GM19372 (cell line): ENCODE results near the gene BCAP31.
"Not testable (repeated sequence)": the region's sequence is repeated elsewhere in the genome, so short reads cannot be mapped to it uniquely, and the experiment has no call there.

ENCODE experiments used
- ATAC-seq: cut with Tn5 transposase; IDR thresholded peaks from one replicate; pipeline ENCODE4 v1.9.1; 2021; ENCODE audit warnings: mild to moderate bottlenecking, low read depth, moderate library complexity; ENCODE audit not compliant: unreplicated experiment

Gene BCAP31

GRCh38 chrX:153719238-153719637 is 4.9 kb downstream of the BCAP31 start:
- ATAC-seq = no peak

DNA sequence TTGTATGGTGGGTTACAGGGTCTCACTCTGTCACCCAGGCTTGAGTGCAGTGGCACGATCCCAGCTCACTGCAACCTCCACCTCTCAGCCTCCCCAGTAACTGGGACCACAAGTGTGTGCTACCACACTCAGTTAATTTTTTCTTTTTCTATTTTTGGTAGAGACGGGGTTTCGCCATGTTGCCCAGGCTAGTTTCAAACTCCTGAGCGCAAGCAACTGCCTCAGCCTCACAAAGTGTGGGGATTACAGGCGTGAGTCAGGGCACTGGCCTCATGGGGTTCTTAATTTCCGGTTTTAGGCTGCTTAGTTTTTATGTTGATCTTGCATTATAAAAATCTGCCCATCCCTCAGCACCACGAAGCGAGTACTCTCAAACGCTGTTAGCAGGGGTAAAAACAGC is 6.7 kb downstream of the BCAP31 start:
- ATAC-seq = no peak

DNA sequence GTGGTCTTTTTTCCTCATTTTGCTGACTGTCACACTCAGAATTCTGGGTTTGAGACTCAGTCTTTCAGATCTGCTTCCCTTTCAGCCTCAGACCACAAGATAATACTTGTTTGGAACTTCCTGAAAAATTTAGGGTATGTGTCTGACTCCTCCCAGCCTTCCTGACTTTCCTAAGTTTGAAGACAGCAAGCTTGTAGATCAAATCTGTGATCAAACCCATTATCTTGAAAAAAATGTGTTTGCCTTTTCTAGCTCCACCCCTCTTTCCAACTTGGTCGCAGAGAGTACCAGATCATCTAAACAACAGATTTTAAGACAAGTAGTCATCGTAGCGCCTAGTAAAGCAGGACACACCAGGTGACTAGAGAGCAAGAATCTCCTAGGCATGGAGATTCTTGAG is 9.9 kb downstream of the BCAP31 start:
- ATAC-seq = no peak

DNA sequence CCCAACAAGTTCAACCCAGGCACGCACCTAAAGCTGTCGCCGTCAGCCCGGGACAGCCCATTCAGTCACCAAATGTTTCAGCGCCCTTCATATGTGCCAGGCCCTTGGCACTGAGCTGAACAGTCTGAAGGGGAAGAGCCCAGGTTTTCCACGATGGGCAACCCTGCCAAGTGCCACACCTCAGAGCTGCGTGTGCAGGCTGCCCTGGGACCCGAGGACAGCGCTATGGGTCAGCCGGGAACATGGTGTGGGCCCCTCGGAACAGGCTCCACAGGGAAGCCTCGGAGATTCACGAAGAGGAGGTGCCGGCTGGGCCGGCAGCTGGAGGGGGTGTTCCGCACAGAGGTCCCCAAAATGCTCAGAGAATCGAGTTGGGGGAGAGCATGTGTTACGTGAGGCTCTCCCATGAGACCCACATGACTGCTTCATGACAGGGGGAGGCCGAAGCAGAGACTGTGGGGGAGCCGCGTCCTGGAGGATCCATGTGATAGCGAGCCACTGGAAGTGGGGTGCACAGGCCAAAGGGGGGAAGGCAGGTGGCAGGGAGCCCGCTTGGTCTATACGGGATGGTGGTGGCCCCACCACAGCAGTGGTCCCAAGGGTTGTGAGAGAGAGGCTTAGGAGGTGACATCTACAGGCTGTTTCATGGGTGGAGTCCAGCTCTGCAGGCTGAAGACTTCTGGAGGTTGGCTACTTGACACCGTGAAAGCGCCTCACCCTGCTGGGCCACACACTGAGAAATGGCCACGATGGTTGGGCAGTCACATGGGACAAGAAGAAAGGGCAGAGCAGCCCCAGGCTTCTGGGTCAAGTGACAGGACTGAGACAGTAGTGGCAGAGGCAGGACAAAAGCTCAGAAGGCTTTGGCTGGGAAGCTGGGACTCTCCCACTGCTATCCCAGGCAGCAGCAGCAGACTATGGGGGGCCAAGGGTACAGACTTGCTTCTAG is 14.2 kb downstream of the BCAP31 start:
- no peak for ATAC-seq

DNA sequence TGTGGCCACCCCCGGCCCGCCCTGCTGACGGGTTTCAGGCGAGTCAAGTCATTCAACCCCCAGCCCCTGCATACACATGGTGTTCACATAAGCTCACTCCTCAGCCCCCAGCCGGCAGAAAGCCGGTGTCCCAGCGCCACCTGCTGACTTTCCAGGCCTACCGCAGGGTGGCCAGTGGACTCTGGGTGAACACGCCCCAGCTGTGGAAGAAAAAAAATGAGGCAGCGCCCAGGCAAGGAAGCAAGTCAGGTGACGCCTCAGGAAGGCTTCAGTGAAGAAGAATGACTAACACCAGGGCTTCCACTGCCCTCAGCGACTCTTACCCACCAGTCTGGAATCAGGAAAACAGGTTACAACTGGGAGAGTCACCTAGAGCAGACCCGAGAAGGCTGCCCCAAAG is 15.8 kb downstream of the BCAP31 start:
- no peak for ATAC-seq

DNA sequence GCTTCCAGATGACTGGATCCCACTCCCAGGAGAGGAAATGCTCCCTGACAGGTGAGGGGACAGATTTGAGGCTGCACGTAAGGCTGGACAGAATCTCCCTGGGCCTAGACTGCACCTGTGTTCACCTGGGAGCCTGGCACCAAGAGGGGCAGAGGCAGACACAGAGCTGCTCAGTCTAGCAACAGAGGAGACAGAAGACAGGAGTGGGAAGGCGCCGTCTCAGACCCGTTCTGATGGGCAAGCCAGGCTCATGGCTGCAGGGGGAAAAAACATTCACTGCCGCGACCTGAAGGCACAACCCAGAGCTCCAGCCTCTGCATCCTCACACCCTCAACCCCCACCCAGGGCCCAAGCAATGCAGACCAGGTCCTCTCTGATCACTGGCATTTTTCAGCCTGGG is 16.8 kb downstream of the BCAP31 start:
- no peak for ATAC-seq

- ATAC-seq = no peak
Measured at GRCh38 chrX:153706799-153707198, 17.4 kb downstream of the BCAP31 start.

DNA sequence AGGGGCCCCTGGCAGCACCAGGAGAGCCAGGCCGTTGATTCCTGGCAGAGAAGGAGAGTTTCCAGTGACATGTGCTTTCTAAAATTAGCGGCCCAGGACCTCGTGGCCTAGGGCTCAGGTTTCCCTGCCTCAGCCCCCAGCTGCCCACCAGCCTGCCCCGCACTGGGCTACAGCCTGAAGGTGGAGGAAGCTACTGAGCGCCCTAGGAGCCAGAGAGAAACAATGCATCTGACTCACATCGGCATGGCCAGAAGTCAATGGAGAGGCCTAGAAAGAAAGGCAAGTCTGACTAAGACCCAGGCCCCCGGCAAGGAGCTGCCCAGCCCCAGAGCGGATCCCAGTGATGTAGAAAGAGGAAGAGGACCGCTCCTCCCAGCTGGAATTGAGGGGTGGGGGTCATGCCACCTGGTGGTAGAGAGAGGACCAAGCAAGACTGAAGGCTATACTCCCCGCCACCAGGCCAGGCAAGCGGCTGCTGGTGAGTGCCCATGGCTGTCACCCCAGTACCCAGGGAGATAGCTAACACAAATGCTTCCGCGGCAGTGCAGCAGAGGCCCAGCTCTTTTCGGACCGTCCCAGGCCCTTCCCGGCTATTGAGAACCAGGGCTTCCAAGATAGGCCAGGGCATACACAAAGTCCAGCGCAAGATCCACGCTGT is 18.7 kb downstream of the BCAP31 start:
- ATAC-seq = not testable (repeated sequence)

DNA sequence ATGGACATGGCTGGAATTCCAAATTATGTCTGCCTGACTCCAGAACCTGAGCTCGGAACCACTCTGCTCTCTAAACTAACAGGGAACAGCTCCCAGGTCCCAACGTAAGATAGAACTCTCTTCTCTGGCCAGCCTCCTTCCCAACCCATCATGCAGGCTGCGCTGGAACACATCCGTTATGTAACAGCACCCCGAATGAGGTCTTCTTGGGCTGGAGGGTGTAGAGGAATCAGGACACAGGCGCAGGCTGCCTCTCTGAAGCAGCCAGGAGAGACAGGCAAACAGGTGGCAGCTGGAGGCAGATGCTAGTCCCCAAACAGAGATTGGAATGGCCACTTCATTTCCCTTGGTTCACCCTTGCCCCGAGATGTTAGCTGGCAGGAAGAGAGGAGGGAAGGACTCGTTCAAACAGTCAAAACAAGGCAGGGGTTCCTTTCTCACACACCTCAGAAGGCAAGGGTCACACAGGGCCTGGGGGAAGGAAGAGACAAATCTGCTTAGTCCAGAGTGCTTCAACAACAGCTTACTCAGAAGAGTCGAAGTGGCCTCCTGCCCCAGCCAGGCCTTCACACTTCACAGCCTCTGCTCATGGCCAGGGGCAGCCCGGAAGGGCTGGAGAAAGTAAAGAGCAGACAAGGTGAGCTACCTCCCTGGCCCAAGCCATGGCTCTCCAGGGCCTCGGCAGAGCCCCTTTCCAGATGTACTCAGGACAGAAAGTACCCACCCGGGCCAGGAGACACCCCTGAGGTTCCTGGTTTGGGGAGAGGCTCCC is 19.4 kb downstream of the BCAP31 start:
- not testable (repeated sequence) for ATAC-seq

- no peak for ATAC-seq
Measured at GRCh38 chrX:153704021-153704526, 20.1 kb downstream of the BCAP31 start.

GRCh38 chrX:153703036-153703370 is 21.2 kb downstream of the BCAP31 start:
- no peak for ATAC-seq

DNA sequence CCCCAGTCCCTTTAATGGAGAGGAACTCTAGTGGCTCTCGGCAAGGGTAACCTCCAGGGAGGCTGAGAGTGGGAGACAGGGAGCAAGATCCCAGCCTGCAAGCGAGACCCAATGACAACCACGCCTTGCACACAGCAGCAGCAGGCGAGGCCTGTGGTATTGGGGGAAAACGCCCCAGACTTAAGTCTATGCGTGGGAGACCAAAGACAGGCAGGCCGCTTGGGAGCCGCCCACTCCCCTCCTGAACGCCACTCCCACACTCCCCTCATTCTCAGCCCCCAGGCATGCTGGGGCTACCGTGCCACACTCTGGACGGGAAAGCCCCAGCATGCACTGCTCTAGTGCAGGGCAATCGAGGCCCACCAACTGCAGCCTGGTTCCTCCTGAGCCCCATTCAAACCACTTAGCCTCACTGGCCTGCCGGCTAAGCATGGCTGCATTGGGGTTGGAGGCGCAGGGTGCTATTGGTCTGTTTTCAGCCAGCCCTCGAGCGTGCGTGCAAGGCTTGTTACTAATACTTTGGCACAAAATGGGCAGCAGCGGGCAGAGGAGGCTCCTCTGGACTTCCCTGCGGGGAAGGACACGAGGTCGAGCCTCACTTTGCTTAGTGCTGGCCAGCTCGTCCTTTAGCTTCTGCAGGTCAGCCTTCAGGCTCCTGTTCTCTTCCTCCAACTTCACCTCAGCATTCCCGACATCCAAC is 21.7 kb downstream of the BCAP31 start:
- no peak for ATAC-seq

DNA sequence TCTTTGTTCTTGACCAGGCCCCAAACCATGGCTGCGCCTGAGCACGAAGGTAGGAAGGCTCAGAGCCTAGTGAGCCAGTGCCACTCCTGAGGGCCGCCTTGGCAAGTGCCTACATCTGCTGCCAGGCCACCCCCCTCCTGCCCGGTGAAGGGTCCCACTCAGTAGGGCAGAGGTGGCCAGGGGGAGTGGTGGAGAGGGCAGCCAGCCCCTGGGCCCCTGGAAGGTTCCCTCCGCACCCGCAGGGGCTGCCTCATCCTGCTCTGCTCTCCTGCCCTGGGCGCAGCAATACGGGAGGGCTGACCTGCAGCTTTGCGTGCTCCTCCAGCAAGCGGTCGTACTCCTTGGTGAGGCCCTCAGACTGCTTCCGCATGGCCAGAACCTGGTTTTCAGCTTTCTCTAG is 22.5 kb downstream of the BCAP31 start:
- no peak for ATAC-seq

GRCh38 chrX:153700967-153701366 is 23.2 kb downstream of the BCAP31 start:
- ATAC-seq = no peak

GRCh38 chrX:153700376-153700945 is 23.7 kb downstream of the BCAP31 start:
- no peak for ATAC-seq

- not testable (repeated sequence) for ATAC-seq
Measured at GRCh38 chrX:153699784-153700371, 24.3 kb downstream of the BCAP31 start.

- not testable (repeated sequence) for ATAC-seq
Measured at GRCh38 chrX:153699210-153699783, 24.9 kb downstream of the BCAP31 start.

- no peak for ATAC-seq
Measured at GRCh38 chrX:153697924-153698865, 26.0 kb downstream of the BCAP31 start.
